Loucy (cell line): ENCODE measurements around the gene HRH1.

Source experiments
- CTCF ChIP-seq: fragments of 200-600 bp; sonication (generic); conservative IDR thresholded peaks from 2 replicates; pipeline ENCODE4 v1.5.1; 2014; ENCODE audit warnings: mild to moderate bottlenecking, antibody characterized with exemption, low read length
- EZH2phosphoT487 ChIP-seq: fragments of 200-600 bp; IDR thresholded peaks from 2 replicates; pipeline ENCODE4 v1.6.1; 2018; ENCODE audit warnings: antibody characterized with exemption, mild to moderate bottlenecking, moderate library complexity, borderline replicate concordance

DNA sequence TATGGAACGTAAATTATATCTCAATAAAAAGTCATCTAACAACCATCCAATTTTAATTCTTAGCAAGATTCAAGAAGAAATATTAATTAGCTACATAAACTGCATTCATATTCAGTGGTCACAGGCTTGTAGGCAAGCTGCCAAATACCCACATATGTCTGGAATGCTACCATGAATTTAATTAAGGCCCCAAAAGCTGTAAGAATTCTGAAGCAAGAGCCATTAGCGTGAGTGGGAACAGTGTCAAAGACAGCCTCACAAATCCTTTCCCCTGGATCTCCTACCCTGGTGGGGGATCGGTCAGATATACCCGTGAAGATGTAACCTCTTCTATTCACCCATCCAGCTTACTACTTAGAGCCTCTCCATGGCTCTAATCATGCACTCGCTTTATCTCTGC is 157.9 kb downstream of the HRH1 start:
- TF ChIP-seq CTCF (no peak), EZH2phosphoT487 (no peak)
